Sigmoid colon (tissue), 7 donors: ENCODE measurements around the gene MFAP4. TPM values are rescaled to one million over a fixed set of nuclear protein-coding genes. Genes with fewer than 3 reads are reported as not detected.
A peak's percentile ranks its signal among the peaks of the same experiment; 100 is the strongest.

Experiments
- DNase-seq: peaks from one replicate; pipeline ENCODE4 v3.0.0-alpha.2; 2019
- H3K27ac ChIP-seq, 4 donors: fragments of 200-600 bp; sonication (generic); one replicate each; pipeline ENCODE4 v1.5.1; 2016 to 2019; ENCODE audit warnings: mild to moderate bottlenecking in 1 of 4
- H3K27me3 ChIP-seq, 3 donors: fragments of 200-600 bp; sonication (generic); one replicate each; pipeline ENCODE4 v1.5.1; 2019; ENCODE audit warnings: mild to moderate bottlenecking in 1 of 3
- H3K36me3 ChIP-seq, 4 donors: fragments of 200-600 bp; sonication (generic); one replicate each; pipeline ENCODE4 v1.5.1; 2016 to 2019
- H3K4me1 ChIP-seq, 4 donors: fragments of 200-600 bp; sonication (generic); one replicate each; pipeline ENCODE4 v1.5.1; 2017 to 2019
- H3K4me3 ChIP-seq, 4 donors: fragments of 200-600 bp; sonication (generic); one replicate each; pipeline ENCODE4 v1.5.1; 2017 to 2019; ENCODE audit warnings: mild to moderate bottlenecking in 2 of 4, moderate library complexity in 1 of 4
- H3K9me3 ChIP-seq, 4 donors: fragments of 200-600 bp in 3 of 4; sonication (generic) in 3 of 4; one replicate each; pipeline versions ENCODE4 v1.5.1 to v1.6.1; 2013 to 2019
- CTCF ChIP-seq, 4 experiments: fragments of 450-650 bp in 3 of 4; fragments of 200-600 bp in 1 of 4; IDR thresholded peaks; one replicate each; pipeline ENCODE4 v1.5.1; 2016 to 2019; ENCODE audit warnings: antibody characterized with exemption in 4 of 4, mild to moderate bottlenecking in 3 of 4, moderate library complexity in 2 of 4
- EP300 ChIP-seq, 4 donors: sonication (generic); formaldehyde crosslinking; IDR thresholded peaks; one replicate each; pipeline ENCODE4 v1.6.1; 2017; ENCODE audit warnings: antibody characterized with exemption in 4 of 4
- POLR2A ChIP-seq, 2 donors: fragments of 450-650 bp; IDR thresholded peaks; one replicate each; pipeline ENCODE4 v1.6.1; 2016; ENCODE audit warnings: antibody characterized with exemption in 2 of 2, mild to moderate bottlenecking in 2 of 2, moderate library complexity in 2 of 2
- POLR2AphosphoS5 ChIP-seq, 4 donors: sonication (generic); formaldehyde crosslinking; IDR thresholded peaks; one replicate each; pipeline ENCODE4 v1.6.1; 2017; ENCODE audit warnings: antibody characterized with exemption in 4 of 4
- WGBS, 2 donors: extraction: QIAGEN DNeasy Blood & Tissue Kit; methylation state at CpG; one replicate each; pipeline ENCODE4 v1.1.7; 2013; 5-methylcytosine and 5-hydroxymethylcytosine counted together
- intact Hi-C: fragments of 100-400 bp; cut with DNase I; formaldehyde crosslinking; loops from one replicate; pipeline ENCODE4 v1.15.1; 2023
- polyA plus RNA-seq, 3 donors: library from polyadenylated mRNA; stranded (reverse); fragments of 200-250 nt; gene quantifications; one replicate each; pipeline ENCODE4 v1.2.3, GENCODE V29; 2013
- total RNA-seq, 4 donors: library from RNA; depleted of rRNA; stranded (reverse); fragments of >200 nt; gene quantifications; one replicate each; pipeline ENCODE4 v1.1.0, GENCODE V29; 2016
- donor health status: healthy with polysubstance abuse.
- donor health status: Bipolar disorder and iron deficiency.
- donor health status: healthy.

MFAP4 gene
- total and polyA plus RNA-seq, 7 donors: 9.9 to 324 (median 189) TPM

DNA sequence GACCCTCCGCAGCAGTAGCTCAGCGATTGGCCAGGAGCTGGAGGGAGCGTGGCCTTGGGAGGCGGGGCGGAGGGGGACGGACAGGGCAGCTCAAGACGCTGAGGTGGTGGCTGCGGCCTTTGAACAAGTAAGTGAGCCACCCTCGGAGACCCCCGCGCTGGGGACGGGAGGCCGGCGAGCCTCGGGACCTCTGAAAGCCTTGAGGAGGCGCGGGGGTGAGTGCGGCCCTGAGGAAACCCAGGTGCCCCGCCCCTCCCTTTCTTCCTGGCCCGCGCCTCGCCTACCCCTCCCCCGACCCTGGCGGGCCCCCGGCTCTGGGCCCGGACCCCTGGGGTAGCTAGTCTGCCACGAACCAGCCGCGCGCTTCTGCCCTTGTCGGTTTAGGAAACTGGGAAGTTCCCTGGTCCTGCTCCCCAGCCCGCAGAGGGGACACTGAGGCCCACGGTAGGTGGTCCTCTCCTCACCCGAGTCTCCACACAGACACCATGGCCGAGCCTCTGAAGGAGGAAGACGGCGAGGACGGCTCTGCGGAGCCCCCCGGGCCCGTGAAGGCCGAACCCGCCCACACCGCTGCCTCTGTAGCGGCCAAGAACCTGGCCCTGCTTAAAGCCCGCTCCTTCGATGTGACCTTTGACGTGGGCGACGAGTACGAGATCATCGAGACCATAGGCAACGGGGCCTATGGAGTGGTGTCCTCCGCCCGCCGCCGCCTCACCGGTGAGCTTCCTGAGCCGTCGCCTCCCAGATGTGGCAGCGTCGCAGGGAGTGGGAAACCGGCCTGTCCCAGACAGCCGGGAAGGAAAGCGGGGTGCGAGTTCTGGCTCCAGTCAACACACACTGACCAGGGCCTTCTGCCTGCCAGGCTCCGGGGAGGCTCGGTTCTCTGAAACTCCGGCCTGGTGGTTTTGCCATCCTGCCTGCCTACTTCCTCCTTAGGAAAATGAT, 8.3 kb downstream of the MFAP4 start, which contains the start of gene MAPK7:
TSS of gene MAPK7 (plus strand) at position 83 of the 945 bp plus-strand sequence. CDS start at position 486, 403 bp downstream.
- Histone ChIP-seq H3K27me3 (no peaks in the 10 kb centered on the region), H3K4me3 (peak within 1 kb of the TSS; percentile 63 to 93 (median 88)), H3K27ac (peak within 1 kb of the TSS; percentile 90 to 97 (median 96)), H3K9me3 (no peaks in the 10 kb centered on the region), H3K36me3 (peaks cover 29 to 43% (median 33%) of the 10 kb centered on the region in 4 donors), H3K4me1 (peaks cover 0 to 56% (median 43%) of the 10 kb centered on the region in 4 donors)
- intact Hi-C loops: loop anchor here (5.0 kb wide), 2 partner anchors 69 to 129 kb away; no protein-coding TSS in a partner anchor
- DNase-seq: peak; percentile 73
- peak; percentile 81 to 94 (median 82) for TF ChIP-seq POLR2AphosphoS5 (IDR thresholded peaks at IDR 0.05)
- TF ChIP-seq EP300 (IDR thresholded peaks at IDR 0.05): no peak
- peak; percentile 51 to 59 for TF ChIP-seq POLR2A (IDR thresholded peaks at IDR 0.05)
- TF ChIP-seq CTCF (IDR thresholded peaks at IDR 0.05): no peak
- 3 to 17% methylated on average over 69 of the region's 69 CpGs for WGBS, 2 donors

- Histone ChIP-seq H3K36me3 (peaks cover 23 to 34% (median 28%) of the 10 kb centered on the region in 4 donors), H3K9me3 (no peaks in the 10 kb centered on the region), H3K4me1 (peaks cover 0 to 47% (median 34%) of the 10 kb centered on the region in 4 donors), H3K27me3 (no peaks in the 10 kb centered on the region), H3K4me3 (peak overlapping the region; percentile 63 to 93 (median 88)), H3K27ac (peak overlapping the region; percentile 90 to 97 (median 96))
- WGBS, 2 donors: 0% methylated on average over 67 of the region's 67 CpGs
- DNase-seq: peak; percentile 99
- intact Hi-C loops: loop anchor here (1.0 to 5.0 kb wide), 3 partner anchors 16 to 129 kb away; partner anchors contain the start of gene B9D1
- TF ChIP-seq EP300 (IDR thresholded peaks at IDR 0.05): no peak
- TF ChIP-seq POLR2AphosphoS5 (IDR thresholded peaks at IDR 0.05): peak; percentile 81 to 87 (median 86)
- TF ChIP-seq CTCF (IDR thresholded peaks at IDR 0.05): no peak
- TF ChIP-seq POLR2A (IDR thresholded peaks at IDR 0.05): peak; percentile 60 to 63
Observed at GRCh38 chr17:19377602-19378415, 9.2 kb downstream of the MFAP4 start.

- TF ChIP-seq POLR2AphosphoS5 (IDR thresholded peaks at IDR 0.05) (peak in 1 of 4 donors; percentile 8), POLR2A (IDR thresholded peaks at IDR 0.05) (no peak)
- peak; percentile 45 for DNase-seq
- WGBS, 2 donors: 11 to 42% methylated on average over 2 of the region's 2 CpGs
- Histone ChIP-seq H3K9me3 (no peaks in the 10 kb centered on the region), H3K4me1 (peaks cover 0 to 37% (median 25%) of the 10 kb centered on the region in 4 donors), H3K27ac (peak overlapping the region; percentile 90 to 97 (median 96)), H3K36me3 (peaks cover 14 to 24% (median 19%) of the 10 kb centered on the region in 4 donors), H3K27me3 (no peaks in the 10 kb centered on the region), H3K4me3 (peak overlapping the region in 3 of 4 donors; percentile 63 to 93 (median 87))
- intact Hi-C loops: loop anchor here (1.0 to 5.0 kb wide), 3 partner anchors 15 to 130 kb away; partner anchors contain the start of gene B9D1
Observed at GRCh38 chr17:19376811-19377210, 10.2 kb downstream of the MFAP4 start.

- H3K9me3 ChIP-seq: no peaks in the 10 kb centered on the region
- TF ChIP-seq POLR2A (IDR thresholded peaks at IDR 0.05) (no peak), POLR2AphosphoS5 (IDR thresholded peaks at IDR 0.05) (no peak), EP300 (IDR thresholded peaks at IDR 0.05) (no peak), CTCF (IDR thresholded peaks at IDR 0.05) (no peak)
- intact Hi-C loops: loop anchor here (5.0 kb wide), 2 partner anchors 72 to 132 kb away; no protein-coding TSS in a partner anchor
- no peaks in the 10 kb centered on the region for H3K27me3 ChIP-seq
- H3K27ac ChIP-seq: no peak overlapping the region
- no peak for DNase-seq
- H3K4me3 ChIP-seq: no peak overlapping the region
- 89 to 91% methylated on average over 1 of the region's 1 CpG for WGBS, 2 donors
- peaks cover 0 to 29% (median 22%) of the 10 kb centered on the region in 4 donors for H3K4me1 ChIP-seq
- peaks cover 3 to 14% (median 8%) of the 10 kb centered on the region in 4 donors for H3K36me3 ChIP-seq
Observed at GRCh38 chr17:19375732-19376131, 11.3 kb downstream of the MFAP4 start.
